Lower leg skin (tissue), 4 donors: ENCODE results near the gene DPM1. TPM values are rescaled to one million over a fixed set of nuclear protein-coding genes. Genes with fewer than 3 reads are reported as not detected.

Experiments used
- DNase-seq, 2 donors: peaks; one replicate each; pipeline ENCODE4 v3.0.0-alpha.2; 2019; ENCODE audit warnings: low spot score in 2 of 2
- H3K4me3 ChIP-seq: fragments of 200-600 bp; sonication (generic); 2 replicates; pipeline ENCODE4 v1.5.1; 2017; ENCODE audit warnings: mild to moderate bottlenecking, low read depth; ENCODE audit not compliant: poor library complexity, severe bottlenecking
- POLR2A ChIP-seq, 2 donors: fragments of 450-650 bp; IDR thresholded peaks; one replicate each; pipeline ENCODE4 v1.6.1; 2016 to 2017; ENCODE audit warnings: antibody characterized with exemption in 2 of 2, mild to moderate bottlenecking in 1 of 2, moderate library complexity in 1 of 2
- WGBS, 2 donors: methylation state at CpG; one replicate each; pipeline ENCODE4 v1.1.5; 2018; 5-methylcytosine and 5-hydroxymethylcytosine counted together
- intact Hi-C: fragments of 100-400 bp; cut with DNase I; formaldehyde crosslinking; loops from one replicate; pipeline ENCODE4 v1.15.0; 2023; ENCODE audit warnings: low total_unique reads
- total RNA-seq, 4 donors: library from RNA; depleted of rRNA; stranded (reverse); fragments of >200 nt; gene quantifications; one replicate each; pipeline ENCODE4 v1.1.0, GENCODE V29; 2016
- TF ChIP-seq, protein P1 (sequence below), 3 donors: fragments of 450-650 bp; IDR thresholded peaks; one replicate each; pipeline ENCODE4 v1.5.1; 2016; ENCODE audit warnings: antibody characterized with exemption in 3 of 3, mild to moderate bottlenecking in 3 of 3, moderate library complexity in 2 of 3

The DPM1 gene
- total RNA-seq, 4 donors from 2014 or later, result 38.8 to 79.6 (median 49.7) TPM

DNA sequence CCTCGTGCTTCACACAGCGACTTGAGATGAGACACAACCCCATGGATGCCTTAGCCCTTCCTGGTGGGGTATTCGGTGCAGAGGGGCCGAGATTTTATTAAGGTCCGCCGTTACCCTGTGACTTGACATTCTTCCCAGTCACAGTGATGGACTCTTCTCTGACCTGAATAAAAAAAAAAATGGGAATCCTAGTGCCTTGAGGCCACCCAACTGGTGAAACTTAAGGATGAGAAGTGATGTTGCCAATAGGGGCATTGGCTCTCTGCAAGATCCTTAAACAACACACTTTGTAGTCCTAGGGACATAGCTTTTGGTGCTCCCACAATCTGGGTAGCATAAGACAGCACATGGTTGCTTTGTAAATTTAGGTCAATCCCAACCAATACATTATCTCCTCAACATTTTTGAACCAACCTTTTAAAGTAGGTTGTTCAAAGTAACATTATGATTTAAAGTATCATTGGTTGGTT is 26.3 kb downstream of the DPM1 start:
- 41 to 63% methylated on average over 6 of the region's 6 CpGs for WGBS, 2 donors
- intact Hi-C loops, result no loop called here
- no peak overlapping the region for H3K4me3 ChIP-seq
- no peak for DNase-seq
- TF ChIP-seq, protein P1, sequence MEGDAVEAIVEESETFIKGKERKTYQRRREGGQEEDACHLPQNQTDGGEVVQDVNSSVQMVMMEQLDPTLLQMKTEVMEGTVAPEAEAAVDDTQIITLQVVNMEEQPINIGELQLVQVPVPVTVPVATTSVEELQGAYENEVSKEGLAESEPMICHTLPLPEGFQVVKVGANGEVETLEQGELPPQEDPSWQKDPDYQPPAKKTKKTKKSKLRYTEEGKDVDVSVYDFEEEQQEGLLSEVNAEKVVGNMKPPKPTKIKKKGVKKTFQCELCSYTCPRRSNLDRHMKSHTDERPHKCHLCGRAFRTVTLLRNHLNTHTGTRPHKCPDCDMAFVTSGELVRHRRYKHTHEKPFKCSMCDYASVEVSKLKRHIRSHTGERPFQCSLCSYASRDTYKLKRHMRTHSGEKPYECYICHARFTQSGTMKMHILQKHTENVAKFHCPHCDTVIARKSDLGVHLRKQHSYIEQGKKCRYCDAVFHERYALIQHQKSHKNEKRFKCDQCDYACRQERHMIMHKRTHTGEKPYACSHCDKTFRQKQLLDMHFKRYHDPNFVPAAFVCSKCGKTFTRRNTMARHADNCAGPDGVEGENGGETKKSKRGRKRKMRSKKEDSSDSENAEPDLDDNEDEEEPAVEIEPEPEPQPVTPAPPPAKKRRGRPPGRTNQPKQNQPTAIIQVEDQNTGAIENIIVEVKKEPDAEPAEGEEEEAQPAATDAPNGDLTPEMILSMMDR (IDR thresholded peaks at IDR 0.05), result no peak
- no peak for TF ChIP-seq POLR2A (IDR thresholded peaks at IDR 0.05)

DNA sequence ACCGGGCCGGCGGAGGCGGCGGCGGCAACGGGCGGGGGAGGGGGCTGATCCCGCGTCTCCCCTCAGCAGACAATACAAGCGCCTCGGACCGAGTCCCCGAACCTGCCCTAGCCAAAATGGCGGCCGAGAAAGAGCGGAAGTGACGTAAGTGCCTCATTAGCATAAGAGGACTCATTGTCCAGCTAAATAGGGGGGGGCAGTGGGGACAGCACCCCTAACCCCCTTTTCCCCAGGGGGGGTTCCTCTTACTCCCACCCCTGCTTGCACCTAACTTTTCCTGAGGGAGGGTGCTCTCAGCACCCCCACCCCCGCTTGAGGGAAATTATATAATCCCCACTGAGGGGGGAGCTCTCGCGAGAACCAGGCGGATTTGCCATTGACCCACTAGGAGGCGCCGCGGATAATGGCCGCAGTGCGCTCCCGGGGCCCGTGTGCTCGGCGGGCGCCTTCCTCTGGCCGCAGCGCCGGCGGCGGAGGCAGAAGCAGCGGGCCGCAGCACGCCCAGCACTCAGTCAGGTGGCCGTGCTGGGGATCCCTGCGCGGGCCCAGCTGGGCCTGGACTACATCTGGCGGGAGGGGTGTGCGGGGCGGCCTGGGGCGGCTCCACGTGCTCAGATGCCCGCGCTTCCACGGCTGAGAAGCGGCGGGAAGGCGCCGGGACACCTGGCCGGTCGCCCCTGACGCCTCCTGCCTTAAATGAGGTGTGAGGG is 26.9 kb downstream of the DPM1 start, which contains the start of gene ADNP:
Gene ADNP, minus strand, starts transcription at position 132 of the 710 bp plus-strand sequence. CDS start 27,441 bp downstream, outside the sequence.
- H3K4me3 ChIP-seq, result peak within 1 kb of the TSS; percentile 89
- WGBS, 2 donors, result 0 to 4% methylated on average over 27 to 38 of the region's 58 CpGs
- peak in 1 of 2 donors; percentile 30 for TF ChIP-seq POLR2A (IDR thresholded peaks at IDR 0.05)
- TF ChIP-seq, protein P1 (IDR thresholded peaks at IDR 0.05), result peak in 1 of 3 donors; percentile 54
- intact Hi-C loops, result no loop called here
- peak; percentile 90 to 97 for DNase-seq

DNA sequence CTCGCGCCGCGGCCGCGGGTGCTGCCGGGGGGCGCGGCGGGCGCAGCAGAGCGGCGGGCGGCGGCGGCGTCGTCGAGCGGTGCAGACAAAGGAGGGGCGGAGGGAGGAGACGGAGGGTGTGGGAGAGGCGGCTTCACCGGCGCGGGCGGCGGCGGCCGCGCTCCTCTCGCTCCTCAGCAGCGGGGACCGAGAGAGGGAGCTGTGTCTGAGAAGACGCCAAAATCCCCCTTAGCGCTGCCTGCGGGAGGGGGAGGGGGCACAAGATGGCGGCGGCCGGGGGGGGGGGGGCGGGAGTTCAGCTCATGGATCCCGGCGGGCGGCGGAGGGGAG is 27.4 kb downstream of the DPM1 start:
- WGBS, 2 donors, result 0% methylated on average over 19 of the region's 45 CpGs; no CpG with 5 or more reads in 1 of the 2 donors
- no peak for DNase-seq
- peak overlapping the region; percentile 30 for H3K4me3 ChIP-seq
- intact Hi-C loops, result no loop called here
- TF ChIP-seq, protein P1 (IDR thresholded peaks at IDR 0.05), result no peak
- TF ChIP-seq POLR2A (IDR thresholded peaks at IDR 0.05), result no peak

DNA sequence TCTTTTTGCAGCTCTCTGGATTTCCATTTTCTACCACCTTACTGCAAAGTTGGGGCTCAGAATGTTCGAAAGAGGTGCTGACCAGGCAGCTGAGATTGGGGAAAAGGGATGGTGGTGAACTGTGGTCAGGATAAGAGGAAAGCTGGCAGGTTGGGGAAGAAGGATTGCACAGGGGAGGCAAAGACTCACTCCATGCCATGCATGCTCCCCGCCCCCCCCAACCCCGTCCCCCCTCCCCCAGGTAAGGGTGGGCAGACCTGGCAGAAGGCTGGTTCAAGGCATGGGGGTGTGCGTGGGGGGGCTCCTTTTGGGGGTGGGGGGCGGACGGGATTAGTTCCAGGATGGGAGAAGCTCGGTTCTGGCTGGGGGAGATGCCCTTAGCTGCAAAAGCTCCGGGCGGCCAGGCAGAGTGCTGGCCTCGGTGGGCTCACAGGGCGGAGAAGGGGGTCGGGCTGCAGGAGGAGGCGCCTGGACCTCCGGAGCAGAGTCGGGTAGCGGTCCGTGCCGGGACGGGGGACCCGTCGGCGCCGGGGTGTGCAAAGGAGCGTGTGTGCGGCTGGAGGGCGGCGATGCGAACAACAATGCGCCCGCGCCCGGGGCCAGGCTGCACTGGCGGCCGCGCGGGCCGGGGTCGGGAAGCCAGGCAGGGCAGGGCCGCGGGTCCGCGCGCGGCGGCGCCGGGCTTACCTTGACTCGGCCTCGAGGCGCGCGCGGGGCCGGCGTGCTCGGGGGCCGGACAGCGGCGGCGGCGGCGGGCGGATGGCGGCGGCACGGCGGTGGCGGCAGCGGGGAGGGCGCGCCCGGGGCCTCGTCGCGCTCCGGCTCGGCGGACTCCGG is 28.0 kb downstream of the DPM1 start:
- TF ChIP-seq, protein P1 (IDR thresholded peaks at IDR 0.05), result no peak
- no peak for TF ChIP-seq POLR2A (IDR thresholded peaks at IDR 0.05)
- peak in 1 of 2 donors; percentile 19 for DNase-seq
- WGBS, 2 donors, result 0% methylated on average over 15 to 31 of the region's 79 CpGs
- intact Hi-C loops, result no loop called here
- H3K4me3 ChIP-seq, result peak overlapping the region; percentile 89

DNA sequence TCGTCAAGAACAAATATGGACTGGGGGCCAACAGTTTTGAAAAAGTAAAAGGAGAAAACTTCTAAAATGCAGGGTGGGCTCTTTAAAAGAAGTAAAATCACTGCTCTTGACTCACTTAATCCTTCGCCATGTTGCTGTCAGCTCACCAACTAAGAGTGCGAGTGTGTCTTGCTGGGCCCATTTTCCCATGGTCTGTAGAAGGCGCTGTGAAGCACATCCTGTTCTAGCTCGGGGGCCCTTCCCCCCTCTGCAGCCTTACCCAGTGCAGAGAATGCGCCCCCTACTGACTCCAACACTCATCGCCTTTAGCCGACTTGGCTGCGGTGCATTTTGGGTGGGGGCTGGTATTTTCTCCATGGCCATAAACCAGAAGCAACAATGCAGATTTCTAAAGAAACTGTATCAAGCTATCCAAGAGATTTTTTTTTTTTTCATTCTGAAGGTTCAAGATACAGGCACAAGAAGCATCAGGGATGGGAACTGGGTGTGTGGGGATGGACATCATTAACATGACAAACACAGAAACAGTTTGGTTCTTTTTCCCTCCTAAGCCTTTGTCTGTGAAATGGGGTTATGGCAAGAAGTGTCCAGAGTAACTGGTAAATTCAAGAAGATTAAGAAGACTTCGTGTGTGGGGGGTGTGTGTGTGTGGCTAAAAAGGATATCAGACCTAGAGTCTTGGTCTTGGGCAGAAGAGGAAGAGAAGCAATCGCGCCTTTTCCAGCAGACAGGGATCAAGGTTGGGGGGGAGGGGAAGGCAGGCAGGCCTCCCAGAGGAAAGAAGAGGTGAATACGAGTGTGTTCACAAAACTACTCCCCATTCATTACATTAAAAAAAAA is 28.8 kb downstream of the DPM1 start:
- no peak for TF ChIP-seq POLR2A (IDR thresholded peaks at IDR 0.05)
- TF ChIP-seq, protein P1 (IDR thresholded peaks at IDR 0.05), result peak in 1 of 3 donors; percentile 92
- DNase-seq, result peak; percentile 88 to 96
- WGBS, 2 donors, result 9 to 10% methylated on average over 13 of the region's 13 CpGs
- intact Hi-C loops, result loop anchor here (10.0 kb wide), 1 partner anchor 135 kb away; the partner anchor contains the start of gene BCAS4
- H3K4me3 ChIP-seq, result peak overlapping the region; percentile 89
